ENCODE data around the gene GRK5.

Gene GRK5

DNA sequence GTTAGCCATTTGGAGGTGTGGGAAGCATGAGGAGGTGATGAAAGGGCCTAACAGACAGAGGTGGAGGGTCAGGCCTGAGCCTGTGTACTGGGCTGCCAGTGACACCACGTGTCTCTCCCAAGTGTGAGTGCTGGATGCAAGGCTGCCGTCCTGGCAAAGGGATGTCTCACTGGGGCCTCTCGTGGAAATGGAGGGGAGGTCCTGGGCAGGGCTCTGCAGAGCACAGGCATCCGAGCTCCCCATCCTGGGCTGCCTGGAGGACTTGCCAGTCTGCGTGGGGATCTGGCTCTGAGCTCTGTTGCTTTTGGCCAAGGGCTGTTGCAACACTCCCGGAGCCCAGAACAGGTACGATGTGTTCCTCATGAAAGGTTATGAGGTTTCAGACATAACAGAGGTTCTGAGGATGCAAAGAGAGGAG is 77.3 kb downstream of the GRK5 start:
- H3K4me3 ChIP-seq (ENCODE audit: low read depth, low read length): no peak overlapping the region
- TF ChIP-seq, protein P1, sequence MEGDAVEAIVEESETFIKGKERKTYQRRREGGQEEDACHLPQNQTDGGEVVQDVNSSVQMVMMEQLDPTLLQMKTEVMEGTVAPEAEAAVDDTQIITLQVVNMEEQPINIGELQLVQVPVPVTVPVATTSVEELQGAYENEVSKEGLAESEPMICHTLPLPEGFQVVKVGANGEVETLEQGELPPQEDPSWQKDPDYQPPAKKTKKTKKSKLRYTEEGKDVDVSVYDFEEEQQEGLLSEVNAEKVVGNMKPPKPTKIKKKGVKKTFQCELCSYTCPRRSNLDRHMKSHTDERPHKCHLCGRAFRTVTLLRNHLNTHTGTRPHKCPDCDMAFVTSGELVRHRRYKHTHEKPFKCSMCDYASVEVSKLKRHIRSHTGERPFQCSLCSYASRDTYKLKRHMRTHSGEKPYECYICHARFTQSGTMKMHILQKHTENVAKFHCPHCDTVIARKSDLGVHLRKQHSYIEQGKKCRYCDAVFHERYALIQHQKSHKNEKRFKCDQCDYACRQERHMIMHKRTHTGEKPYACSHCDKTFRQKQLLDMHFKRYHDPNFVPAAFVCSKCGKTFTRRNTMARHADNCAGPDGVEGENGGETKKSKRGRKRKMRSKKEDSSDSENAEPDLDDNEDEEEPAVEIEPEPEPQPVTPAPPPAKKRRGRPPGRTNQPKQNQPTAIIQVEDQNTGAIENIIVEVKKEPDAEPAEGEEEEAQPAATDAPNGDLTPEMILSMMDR (IDR thresholded peaks at IDR 0.05; ENCODE audit: low read depth, low read length): no peak

DNA sequence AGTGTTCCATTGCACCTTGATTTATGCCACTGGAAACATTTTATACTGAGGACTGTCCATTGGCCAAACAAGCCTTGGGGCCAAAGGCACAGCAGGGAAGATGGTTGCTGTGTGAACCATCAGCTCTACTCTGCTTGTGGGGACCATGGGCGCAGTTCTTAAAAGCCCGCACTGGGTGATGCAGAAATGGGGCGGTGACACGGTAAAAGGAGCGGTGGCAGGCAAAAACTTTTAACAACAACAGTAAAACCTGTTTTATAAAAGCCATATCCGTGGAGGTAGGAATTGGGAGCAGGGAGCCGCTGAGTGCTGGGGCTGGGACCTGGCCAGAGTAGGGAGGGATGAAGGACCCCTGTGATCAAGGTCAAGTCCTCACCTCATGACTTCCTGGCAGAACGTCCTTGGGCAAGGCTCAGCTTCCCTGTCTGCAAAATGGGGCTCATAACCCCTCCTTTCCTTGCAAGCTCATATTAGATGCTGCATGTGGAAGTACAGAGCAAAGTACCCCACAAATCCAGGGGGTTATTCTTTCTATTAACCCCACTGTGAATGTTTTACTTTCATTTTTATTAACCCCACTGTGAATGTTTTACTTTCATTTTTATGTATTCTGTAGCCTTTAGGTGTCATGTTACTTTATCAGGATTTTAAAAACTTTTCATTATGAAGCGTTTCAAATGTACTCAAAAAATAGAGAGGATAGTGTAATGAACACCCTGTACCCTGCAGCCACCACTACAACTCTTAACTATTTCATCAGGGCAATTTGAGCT is 78.3 kb downstream of the GRK5 start:
- TF ChIP-seq, protein P1 (IDR thresholded peaks at IDR 0.05; ENCODE audit: low read depth, low read length): no peak
- no peak overlapping the region for H3K4me3 ChIP-seq (ENCODE audit: low read depth, low read length)

DNA sequence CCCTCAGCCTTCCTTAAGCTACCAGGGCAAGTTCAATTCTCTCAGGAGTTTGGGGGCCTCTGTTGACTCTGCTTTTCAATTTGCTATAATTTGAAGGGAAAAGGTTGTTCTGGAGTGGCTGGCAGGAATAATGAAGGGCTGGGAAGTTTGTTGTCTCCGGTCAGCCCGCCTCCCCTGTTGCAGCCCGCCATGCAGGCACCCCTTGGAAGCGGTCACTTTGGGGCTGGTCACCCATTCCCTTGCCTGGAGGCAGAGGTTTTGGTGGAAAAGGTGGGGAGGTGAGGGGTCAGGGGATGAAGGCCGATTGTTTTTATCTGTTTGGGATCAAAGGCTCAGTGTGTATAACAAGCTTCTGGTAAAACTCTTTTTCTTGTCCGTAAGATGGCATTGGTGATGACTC is 79.1 kb downstream of the GRK5 start:
- TF ChIP-seq, protein P1 (IDR thresholded peaks at IDR 0.05; ENCODE audit: low read depth, low read length): no peak
- H3K4me3 ChIP-seq (ENCODE audit: low read depth, low read length): no peak overlapping the region

DNA sequence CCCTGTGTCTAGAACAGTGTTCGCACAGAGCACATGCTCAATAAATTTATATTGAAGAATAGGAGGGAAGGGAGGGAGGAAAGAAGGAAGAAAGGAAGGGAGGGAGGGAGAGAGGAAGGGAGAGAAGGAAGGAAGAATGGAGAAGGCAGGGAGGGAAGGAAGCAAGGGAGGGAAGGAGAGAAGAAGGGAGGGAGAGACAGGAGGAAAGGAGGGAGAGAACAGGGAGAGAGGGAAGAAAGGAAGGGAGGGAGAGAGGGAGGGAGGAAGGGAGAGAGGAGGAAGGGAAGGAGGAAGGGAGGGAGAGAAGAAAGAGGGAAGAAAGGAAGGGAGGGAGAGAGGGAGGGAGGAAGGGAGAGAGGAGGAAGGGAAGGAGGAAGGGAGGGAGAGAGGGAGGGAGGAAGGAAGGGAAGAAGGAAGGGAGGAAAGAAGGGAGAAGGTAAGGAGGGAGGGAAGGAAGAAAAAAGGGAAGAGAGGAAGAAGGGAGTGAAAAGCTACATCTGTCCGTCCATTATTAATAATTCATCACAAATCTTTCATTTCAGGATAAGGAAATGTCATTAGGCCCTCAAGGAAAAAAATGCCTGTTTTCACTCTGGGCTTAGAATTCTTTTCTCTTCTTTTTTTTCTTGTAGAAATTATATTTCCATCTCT is 79.7 kb downstream of the GRK5 start:
- TF ChIP-seq, protein P1 (IDR thresholded peaks at IDR 0.05; ENCODE audit: low read depth, low read length): no peak
- H3K4me3 ChIP-seq (ENCODE audit: low read depth, low read length): no peak overlapping the region

DNA sequence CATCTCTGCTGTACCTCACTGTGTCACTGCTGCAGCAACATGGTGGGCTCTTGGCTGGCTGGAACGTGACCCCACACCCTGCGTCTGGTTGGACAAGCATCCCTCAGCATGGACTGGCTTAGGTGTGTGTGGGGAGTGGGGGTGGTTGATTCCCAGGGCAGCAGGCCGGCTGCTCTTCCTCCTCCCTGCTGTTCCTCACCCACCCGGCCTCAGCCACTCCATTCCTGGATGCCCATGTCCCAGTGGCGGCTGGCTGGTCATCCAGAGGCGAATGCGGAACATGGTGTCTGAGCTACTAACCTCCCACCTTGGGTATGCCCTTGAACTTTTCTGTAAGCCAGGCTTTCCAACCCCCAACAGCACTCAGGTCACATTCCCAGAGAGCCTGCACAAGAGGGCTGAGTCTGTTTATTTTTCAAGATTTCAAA is 81.2 kb downstream of the GRK5 start:
- TF ChIP-seq, protein P1 (IDR thresholded peaks at IDR 0.05; ENCODE audit: low read depth, low read length): no peak

DNA sequence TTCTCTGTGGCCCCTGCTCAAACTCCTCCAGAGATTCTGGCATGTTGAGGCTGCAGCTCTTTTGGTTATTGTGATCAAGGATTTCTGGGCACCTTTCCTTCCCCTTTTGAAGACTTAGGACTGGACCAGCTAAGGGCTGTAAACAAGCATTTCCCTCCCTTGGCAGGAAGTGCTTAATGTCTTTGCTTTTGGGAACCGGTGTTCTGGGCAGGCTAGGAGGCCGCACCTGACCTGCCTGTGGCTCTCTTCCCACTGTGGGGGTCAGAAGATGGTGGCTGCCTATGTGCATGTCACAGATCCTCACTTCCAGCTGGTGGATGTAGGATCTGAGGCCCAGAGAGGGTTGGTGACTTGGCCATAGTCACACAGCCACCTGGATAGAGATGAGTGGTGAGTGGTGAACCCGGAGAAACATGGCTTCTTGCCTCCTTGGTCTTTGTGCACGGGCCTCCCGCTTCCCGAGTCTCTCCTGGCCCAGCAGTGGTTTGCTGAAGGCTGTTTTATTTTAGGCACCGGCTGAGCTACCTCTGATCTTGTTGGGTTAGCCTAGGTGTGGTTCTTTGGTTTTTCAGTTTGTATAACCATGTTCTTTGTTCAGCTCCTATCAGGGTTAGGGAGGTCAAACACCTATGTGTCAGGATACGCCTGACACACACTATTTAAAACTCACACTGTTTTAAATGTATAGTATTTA is 82.0 kb downstream of the GRK5 start:
- no peak overlapping the region for H3K4me3 ChIP-seq (ENCODE audit: low read depth, low read length)
- TF ChIP-seq, protein P1 (IDR thresholded peaks at IDR 0.05; ENCODE audit: low read depth, low read length): no peak

More for the DNA sequence above, 81.2 kb downstream of the GRK5 start:
- no peak overlapping the region for H3K4me3 ChIP-seq (ENCODE audit: low read depth, low read length)

Data from WI38 (cell line).